IMR-90 (cell line): ENCODE data around the gene NET1.

Source experiments
- CTCF ChIP-seq: conservative IDR thresholded peaks from 2 replicates; pipeline ENCODE4 v1.5.1; 2012; ENCODE audit warnings: mild to moderate bottlenecking, low read depth, low read length, improper control_type of control experiment
- RAD21 ChIP-seq: IDR thresholded peaks from 2 replicates; pipeline ENCODE4 v1.6.1; 2012; ENCODE audit warnings: low read length, improper control_type of control experiment

- TF ChIP-seq CTCF = no peak
- no peak for TF ChIP-seq RAD21
Observed at GRCh38 chr10:5399332-5399731, 13.0 kb upstream of the NET1 start.
